Endothelial cell (in vitro differentiated cells): ENCODE data around the gene SMIM20. TPM values are rescaled to one million over a fixed set of nuclear protein-coding genes. Genes with fewer than 3 reads are reported as not detected.

Experiments used
- DNase-seq: peaks from one replicate; pipeline ENCODE4 v3.0.0; 2021; ENCODE audit warnings: low spot score
- H3K27ac Mint-ChIP-seq: one replicate; pipeline ENCODE4 v1.8.0; 2021; ENCODE audit warnings: mixed read lengths, inconsistent platforms; ENCODE audit not compliant: unreplicated experiment
- H3K27me3 Mint-ChIP-seq: one replicate; pipeline ENCODE4 v1.8.0; 2021; ENCODE audit warnings: mild to moderate bottlenecking, moderate library complexity, mixed read lengths, inconsistent platforms; ENCODE audit not compliant: unreplicated experiment
- H3K36me3 Mint-ChIP-seq: one replicate; pipeline ENCODE4 v1.8.0; 2021; ENCODE audit warnings: mild to moderate bottlenecking, low read depth, mixed read lengths, inconsistent platforms; ENCODE audit not compliant: unreplicated experiment
- H3K4me1 Mint-ChIP-seq: one replicate; pipeline ENCODE4 v1.8.0; 2021; ENCODE audit warnings: mild to moderate bottlenecking, mixed read lengths, inconsistent platforms; ENCODE audit not compliant: unreplicated experiment
- H3K4me3 Mint-ChIP-seq: one replicate; pipeline ENCODE4 v1.8.0; 2021; ENCODE audit warnings: mild to moderate bottlenecking, mixed read lengths, inconsistent platforms; ENCODE audit not compliant: unreplicated experiment
- H3K9me3 Mint-ChIP-seq: one replicate; pipeline ENCODE4 v1.8.0; 2021; ENCODE audit warnings: mixed read lengths, inconsistent platforms; ENCODE audit not compliant: unreplicated experiment
- CTCF ChIP-seq: fragments of 200-600 bp; sonication (generic); IDR thresholded peaks from one replicate; pipeline ENCODE4 v1.5.0; 2021; ENCODE audit warnings: antibody characterized with exemption; ENCODE audit not compliant: unreplicated experiment
- total RNA-seq: library from RNA; stranded (reverse); fragmentation: NEBNext Ultra II Directional; extraction: Animal tissue kit (Norgen Biotek cat#: 25700); gene quantifications from one replicate; pipeline ENCODE4 v1.2.1, GENCODE V29; 2021; ENCODE audit not compliant: unreplicated experiment

SMIM20 gene
- total RNA-seq, 1 donor from 2014 or later: 22.5 TPM

DNA sequence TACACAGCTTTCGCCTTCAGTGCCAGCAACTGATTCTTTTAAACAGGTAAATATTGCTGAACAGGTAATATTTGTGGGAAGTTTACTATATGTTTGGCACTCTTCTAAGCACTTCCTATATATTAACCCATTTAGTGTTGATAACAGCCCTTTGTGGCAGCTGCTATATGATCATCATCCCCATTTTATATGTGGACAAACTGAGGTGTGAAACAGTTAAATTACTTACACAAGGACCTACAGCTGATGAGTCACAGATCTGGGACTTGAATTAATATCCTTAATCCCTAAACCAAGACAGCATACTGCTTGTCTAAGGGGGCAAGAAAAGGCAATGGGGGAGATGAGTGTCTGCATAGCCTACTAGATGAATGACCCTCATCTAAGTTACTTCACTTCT lies 2.9 kb downstream of the SMIM20 start:
- Mint-ChIP-seq H3K27me3 (peaks cover 11% of the 10 kb centered on the region), H3K9me3 (no peaks in the 10 kb centered on the region), H3K4me3 (no peak overlapping the region), H3K27ac (no peak overlapping the region), H3K36me3 (peaks cover 12% of the 10 kb centered on the region), H3K4me1 (peaks cover 22% of the 10 kb centered on the region)
- no peak for DNase-seq
- no peak for TF ChIP-seq CTCF

DNA sequence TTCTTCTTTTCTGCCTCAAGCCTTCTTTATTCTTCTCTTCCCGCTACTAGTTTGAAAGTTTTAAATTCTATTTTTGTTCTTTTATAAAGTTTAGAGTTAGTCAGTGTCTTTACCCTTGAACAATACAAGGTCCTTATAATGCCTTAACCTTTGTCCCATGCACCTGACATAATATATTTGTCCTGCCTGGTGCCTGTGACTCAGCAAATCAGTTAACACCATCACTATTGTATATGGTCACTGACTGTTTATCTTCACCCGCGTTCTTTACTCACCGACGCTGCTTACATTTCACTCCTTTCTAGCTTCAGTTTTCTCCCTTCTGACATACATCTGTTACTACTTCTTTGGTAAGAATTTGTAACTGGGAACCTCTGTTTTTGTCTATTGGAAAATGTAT lies 5.7 kb downstream of the SMIM20 start:
- H3K4me3 Mint-ChIP-seq: no peak overlapping the region
- no peak overlapping the region for H3K27ac Mint-ChIP-seq
- DNase-seq: no peak
- H3K27me3 Mint-ChIP-seq: peaks cover 1% of the 10 kb centered on the region
- no peak for TF ChIP-seq CTCF
- peaks cover 12% of the 10 kb centered on the region for H3K36me3 Mint-ChIP-seq
- no peaks in the 10 kb centered on the region for H3K9me3 Mint-ChIP-seq
- H3K4me1 Mint-ChIP-seq: peaks cover 12% of the 10 kb centered on the region

- no peak for DNase-seq
- Mint-ChIP-seq H3K4me3 (no peak overlapping the region), H3K27me3 (peaks cover 1% of the 10 kb centered on the region), H3K36me3 (peaks cover 9% of the 10 kb centered on the region), H3K9me3 (no peaks in the 10 kb centered on the region), H3K4me1 (peaks cover 6% of the 10 kb centered on the region), H3K27ac (no peak overlapping the region)
- TF ChIP-seq CTCF: no peak
Measured at GRCh38 chr4:25921922-25922321, 7.9 kb downstream of the SMIM20 start.

GRCh38 chr4:25922812-25923369 lies 8.9 kb downstream of the SMIM20 start:
- no peak for TF ChIP-seq CTCF
- H3K4me1 Mint-ChIP-seq: peaks cover 10% of the 10 kb centered on the region
- no peaks in the 10 kb centered on the region for H3K9me3 Mint-ChIP-seq

DNA sequence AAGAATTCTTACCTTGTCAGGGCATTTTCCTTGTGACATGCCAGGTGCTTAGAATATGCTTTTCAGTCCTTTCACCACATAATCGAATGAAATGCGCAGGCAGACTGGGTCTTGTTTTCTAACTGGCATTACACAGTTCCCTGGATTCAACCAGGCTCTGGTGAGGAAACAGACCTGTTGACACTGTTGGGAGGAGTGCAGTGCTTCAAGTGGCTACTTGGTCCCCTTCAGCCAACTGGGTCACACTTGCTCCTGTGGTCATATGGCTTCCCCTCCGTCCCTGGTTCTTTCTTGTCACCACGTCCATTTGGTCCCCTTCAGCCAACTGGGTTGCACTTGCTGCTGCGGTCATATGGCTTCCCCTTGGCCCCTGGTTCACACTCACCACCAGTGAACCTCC lies 9.7 kb downstream of the SMIM20 start:
- Mint-ChIP-seq H3K4me1 (peaks cover 18% of the 10 kb centered on the region), H3K27me3 (peaks cover 1% of the 10 kb centered on the region), H3K27ac (no peak overlapping the region), H3K36me3 (peaks cover 9% of the 10 kb centered on the region), H3K9me3 (no peaks in the 10 kb centered on the region), H3K4me3 (no peak overlapping the region)
- no peak for TF ChIP-seq CTCF
- no peak for DNase-seq

More at GRCh38 chr4:25922812-25923369, 8.9 kb downstream of the SMIM20 start:
- DNase-seq: no peak
- peaks cover 9% of the 10 kb centered on the region for H3K36me3 Mint-ChIP-seq
- H3K27me3 Mint-ChIP-seq: peaks cover 1% of the 10 kb centered on the region
- no peak overlapping the region for H3K4me3 Mint-ChIP-seq
- H3K27ac Mint-ChIP-seq: no peak overlapping the region
